ENCODE results near the gene PADI1. TPM values are rescaled to one million over a fixed set of nuclear protein-coding genes. Genes with fewer than 3 reads are reported as not detected.

The PADI1 gene
- total and polyA plus RNA-seq, 2 of the 8 experiments (the other 6 are each of a cell fraction or from before 2014, with no cell fraction given): 0.20 to 0.30 TPM

GRCh38 chr1:17290553-17290952 is 85.6 kb downstream of the PADI1 start:
- Histone ChIP-seq H3K79me2 (ENCODE audit: control insufficient read depth in 1 of 2, insufficient read depth in 2 of 2, low read length in 2 of 2) (no peaks in the 10 kb centered on the region), H2AK5ac (ENCODE audit: low read depth, low read length) (no peak overlapping the region), H2BK12ac (ENCODE audit: low read depth, low read length) (no peak overlapping the region), H3K27ac (ENCODE audit: low read depth, low read length) (no peak overlapping the region), H3K14ac (ENCODE audit: insufficient read length) (no peak overlapping the region), H3K4me1 (replicated peaks in 1 of 4; ENCODE audit: control insufficient read depth in 3 of 4, insufficient read depth in 4 of 4, low read length in 3 of 4) (no peaks in the 10 kb centered on the region), H3K27me3 (replicated peaks in 1 of 4; ENCODE audit: control insufficient read depth in 3 of 4, extremely low read depth in 1 of 4, insufficient read depth in 3 of 4, low read length in 3 of 4) (no peaks in the 10 kb centered on the region), H3K4me2 (ENCODE audit: insufficient read depth in 1 of 2, low read depth in 2 of 2, low read length in 2 of 2) (no peak overlapping the region), H4K91ac (replicated peaks; ENCODE audit: insufficient read length, low read length) (no peak overlapping the region), H2BK120ac (replicated peaks; ENCODE audit: low read depth, low read length) (no peak overlapping the region), H3K9ac (replicated peaks in 1 of 4; ENCODE audit: extremely low read depth in 1 of 4, low read depth in 3 of 4, low read length in 3 of 4) (no peak overlapping the region), H3K79me1 (ENCODE audit: low read depth, low read length) (no peaks in the 10 kb centered on the region), H2AFZ (ENCODE audit: low read length) (no peak overlapping the region), H3K56ac (replicated peaks; ENCODE audit: insufficient read length, low read depth, low read length) (no peak overlapping the region), H2BK5ac (ENCODE audit: low read depth, low read length) (no peak overlapping the region), H3K23me2 (ENCODE audit: low read depth, low read length) (no peaks in the 10 kb centered on the region), H3K4ac (replicated peaks; ENCODE audit: insufficient read length, low read depth, low read length) (no peak overlapping the region), H4K20me1 (replicated peaks in 1 of 2; ENCODE audit: control insufficient read depth in 1 of 2, insufficient read depth in 2 of 2, low read length in 2 of 2) (no peaks in the 10 kb centered on the region), H3K36me3 (ENCODE audit: control insufficient read depth in 2 of 4, insufficient read depth in 4 of 4, low read length in 3 of 4) (no peaks in the 10 kb centered on the region), H3K18ac (ENCODE audit: extremely low read depth, low read length) (no peak overlapping the region), H2BK20ac (ENCODE audit: low read length) (no peak overlapping the region), H2BK15ac (ENCODE audit: low read length) (no peak overlapping the region), H4K8ac (ENCODE audit: extremely low read depth, insufficient read depth, low read length) (no peak overlapping the region), H3K23ac (ENCODE audit: insufficient read length) (no peak overlapping the region), H3K4me3 (ENCODE audit: extremely low read depth in 1 of 4, insufficient read depth in 2 of 4, low read depth in 3 of 4, low read length in 4 of 4) (no peak overlapping the region), H4K5ac (ENCODE audit: insufficient read length, low read depth, low read length) (no peak overlapping the region), H3K9me3 (ENCODE audit: insufficient read depth in 2 of 2, low read depth in 1 of 2, low read length in 1 of 2) (no peaks in the 10 kb centered on the region)
- CTCF ChIA-PET (ENCODE audit: partially characterized antibody): no interaction called here
- FAIRE-seq: no peak
- 92% methylated on average over 3 of the region's 3 CpGs; no CpG with 5 or more reads in 1 of the 2 experiments for WGBS, 2 experiments (ENCODE audit: extremely low coverage in 1 of 2, insufficient coverage in 1 of 2, insufficient read length in 1 of 2, insufficient replicate concordance in 2 of 2, low coverage in 1 of 2, low lambda C conversion rate in 2 of 2, missing lambda C conversion rate in 1 of 2)
- no peak for DNase-seq (ENCODE audit: low read depth in 1 of 2, low spot score in 2 of 2)
- POLR2A ChIA-PET (ENCODE audit: partially characterized antibody): interaction anchor here (1.2 kb wide), 1 partner anchor 43 kb away, joined by 4 read pairs; no protein-coding TSS in a partner anchor
- TF ChIP-seq KDM1A (IDR thresholded peaks at IDR 0.05; ENCODE audit: borderline replicate concordance, low read length) (no peak; the same call in 1 of the 2 replicates), SIX5 (IDR thresholded peaks at IDR 0.05; ENCODE audit: low read depth, low read length) (no peak)
